Stimulated activated CD4-positive, alpha-beta T cell treated with anti-CD3 and anti-CD28 coated beads, TNF-alpha, amount 100 ng/mL, for 24 hours (primary cell): ENCODE results near the gene COMT.

Experiments
- DNase-seq, 3 experiments: peaks; one replicate each; pipeline ENCODE4 v3.0.0-alpha.2; 2020; ENCODE audit warnings: low read depth in 3 of 3

The COMT gene

DNA sequence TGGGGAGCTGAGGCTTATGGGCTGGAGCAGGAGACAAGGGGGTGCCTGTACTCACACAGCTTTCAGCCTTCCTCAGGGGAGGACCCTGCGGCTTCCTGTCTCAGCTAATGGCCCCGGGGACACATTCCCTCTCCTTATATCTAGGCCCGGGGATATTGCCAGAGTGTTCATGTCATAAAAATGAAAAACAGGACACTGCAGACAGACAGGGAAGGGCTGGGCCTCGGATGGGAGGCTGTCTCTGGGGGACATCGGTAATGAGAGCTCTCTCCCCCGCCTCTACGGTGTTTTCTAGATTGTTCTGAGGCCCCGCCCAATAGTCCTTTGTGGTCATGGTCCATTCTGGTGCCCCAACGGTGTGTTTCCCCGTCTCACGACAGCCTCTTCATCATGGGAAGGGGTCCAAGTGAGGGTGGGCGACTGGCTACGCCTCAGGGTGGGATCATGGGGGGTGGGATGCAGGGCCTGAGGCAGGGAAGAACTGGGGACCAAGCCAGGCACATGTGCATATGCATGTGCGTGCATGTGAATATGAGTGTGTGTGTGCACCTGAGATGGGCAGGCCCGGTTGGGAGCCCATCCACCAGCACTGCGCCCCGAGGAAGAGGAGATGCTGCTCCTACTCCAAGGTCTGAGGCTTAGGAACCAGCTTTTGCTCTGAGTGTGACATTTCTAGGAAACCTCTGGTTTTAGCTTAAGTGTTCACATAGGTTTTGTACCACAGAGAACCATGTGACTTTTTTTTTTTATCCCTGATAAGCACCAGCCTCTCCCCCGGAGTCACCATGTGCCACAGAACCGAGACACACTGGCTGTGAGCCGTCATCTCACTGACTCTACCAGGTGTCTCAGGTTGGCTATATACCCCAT is 69.8 kb downstream of the COMT start:
- DNase-seq: no peak

DNA sequence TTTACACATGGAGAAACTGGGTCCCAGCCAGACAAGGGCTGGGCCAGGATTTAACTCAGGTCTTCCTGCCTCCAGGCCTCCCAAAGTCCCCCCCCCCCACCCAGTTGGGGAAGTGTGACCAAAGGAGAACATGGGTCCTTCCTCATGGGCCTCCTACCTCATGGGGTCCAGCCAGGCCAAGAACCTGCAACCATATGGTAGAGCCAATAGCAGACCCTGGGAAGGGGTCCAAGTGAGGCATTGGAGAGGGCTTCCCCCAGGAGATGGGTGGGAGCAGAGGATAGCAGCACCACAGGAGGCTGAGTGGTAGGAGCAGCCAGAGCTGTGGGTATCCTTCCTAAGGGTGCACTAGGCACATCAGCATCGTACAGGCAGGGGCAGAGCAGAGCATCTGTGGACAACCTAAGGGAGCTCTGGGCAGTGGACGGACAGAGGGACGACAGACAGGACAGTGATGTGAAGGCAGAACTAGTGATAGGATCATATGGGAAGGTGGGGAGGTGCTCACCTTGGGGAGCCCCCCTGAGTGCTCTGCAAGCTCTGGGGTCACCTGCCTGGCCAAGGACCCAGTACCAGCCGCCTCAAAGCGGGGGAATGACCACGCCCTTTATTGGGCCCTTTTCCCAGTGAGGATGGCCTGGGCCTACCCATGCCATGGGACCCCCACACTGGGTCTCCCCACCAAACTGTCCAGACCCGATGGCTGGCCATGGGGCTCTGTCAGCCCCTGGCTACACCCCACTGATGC is 70.6 kb downstream of the COMT start:
- DNase-seq: no peak

DNA sequence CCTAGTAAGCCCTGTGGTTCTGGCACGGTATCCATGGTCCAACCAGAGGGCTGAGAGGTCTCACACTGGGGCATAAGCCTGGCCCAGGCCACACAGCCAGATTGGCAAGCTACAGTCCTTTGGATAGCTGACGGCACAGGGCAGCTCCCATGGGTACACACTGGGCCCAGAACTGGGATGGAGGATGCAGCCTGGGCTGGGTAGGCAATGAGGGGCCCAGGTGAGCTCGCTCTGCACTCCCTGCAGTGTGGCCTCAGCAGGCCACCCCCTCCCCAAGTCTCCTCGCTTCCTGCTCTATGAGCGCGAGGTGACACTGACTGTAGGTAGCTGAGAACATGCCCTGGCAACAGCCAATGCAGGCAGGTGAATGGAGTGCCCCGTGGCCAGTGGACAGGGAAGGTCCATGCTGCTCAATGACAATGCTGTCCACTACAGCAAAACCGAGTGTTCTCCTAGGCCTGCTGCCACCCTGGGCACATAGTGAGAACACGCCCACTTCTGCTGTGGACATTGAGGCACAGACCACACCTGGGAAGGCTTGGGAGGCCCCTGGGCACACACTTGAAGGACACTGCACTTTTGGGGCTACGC is 71.3 kb downstream of the COMT start:
- no peak for DNase-seq

DNA sequence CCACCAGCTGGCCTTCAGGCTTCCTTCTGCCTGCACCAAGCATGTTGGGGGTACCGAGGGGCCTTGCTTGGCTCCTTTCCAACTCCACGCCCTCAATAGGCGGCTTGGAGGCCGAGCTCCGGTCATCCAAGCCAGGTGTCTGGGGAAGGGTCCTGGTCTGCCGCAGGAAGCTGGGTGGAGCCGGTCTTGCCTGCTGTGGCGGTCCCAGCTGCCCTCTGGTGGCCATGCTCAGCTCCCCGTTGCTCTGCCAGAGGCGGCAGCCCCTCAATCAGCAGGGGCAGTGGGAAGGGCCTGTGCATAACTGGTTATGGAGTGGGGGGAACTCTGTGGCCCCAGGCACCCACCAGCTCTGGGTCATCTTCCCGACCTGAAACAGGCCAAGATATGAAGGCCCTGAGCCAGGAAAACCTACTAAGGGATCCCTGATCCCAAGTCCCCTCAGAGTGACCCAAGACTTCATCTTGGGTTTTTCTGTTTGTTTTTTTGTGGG is 71.9 kb downstream of the COMT start:
- peak in 1 of 3 experiments; percentile 22 for DNase-seq

DNA sequence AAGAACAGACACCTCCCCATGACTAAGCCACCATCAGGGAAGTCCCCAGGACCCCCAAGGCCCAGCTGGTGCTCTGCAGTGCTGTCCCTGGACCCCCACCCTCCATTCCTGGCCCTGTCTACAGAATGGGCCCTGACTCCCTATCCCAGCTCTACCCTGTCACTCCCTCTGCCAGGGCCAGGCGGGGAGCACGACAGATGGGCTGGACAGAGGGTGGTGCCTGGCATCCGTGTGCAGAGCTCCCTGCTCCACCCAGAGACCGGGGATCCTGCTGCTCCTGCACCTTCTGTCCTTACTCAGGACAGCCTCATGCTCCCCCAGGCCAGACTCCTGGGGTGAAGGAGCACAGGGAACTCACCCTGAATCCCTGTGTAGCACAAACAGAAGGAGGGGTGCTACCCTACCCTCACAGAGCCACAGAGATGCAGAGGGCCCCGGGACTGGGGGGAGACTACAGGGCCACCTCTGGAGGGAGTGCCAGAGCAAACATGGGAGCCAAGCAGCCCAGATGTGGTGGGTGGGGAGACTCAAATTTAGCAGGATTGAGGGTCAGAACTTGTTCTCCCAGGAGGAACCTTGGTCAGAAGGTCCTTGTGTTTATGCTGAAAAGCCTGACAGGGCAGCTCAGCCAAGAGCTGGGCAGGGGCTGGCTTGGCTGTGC is 73.1 kb downstream of the COMT start:
- no peak for DNase-seq

DNA sequence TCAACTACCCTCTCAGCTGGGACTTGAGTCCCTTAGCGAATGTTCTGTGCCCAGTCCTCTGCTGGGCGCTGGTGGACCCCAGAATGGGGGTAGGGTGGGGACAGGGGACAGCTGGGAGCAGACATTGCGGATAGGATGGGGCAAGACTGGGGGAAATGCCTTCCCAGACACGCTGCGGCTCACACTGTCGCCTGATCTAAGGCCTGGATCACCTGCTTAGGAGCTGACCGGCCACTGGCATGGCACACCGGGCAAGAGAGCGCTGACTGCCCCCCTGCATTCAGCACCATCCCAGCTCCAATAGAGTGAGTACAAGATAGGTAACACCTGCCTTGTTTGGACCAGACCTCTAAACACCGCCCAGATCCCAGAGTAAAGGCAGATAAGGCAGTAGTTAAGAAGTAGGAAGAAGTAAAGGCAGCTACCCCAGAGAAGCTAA is 73.6 kb downstream of the COMT start:
- no peak for DNase-seq

DNA sequence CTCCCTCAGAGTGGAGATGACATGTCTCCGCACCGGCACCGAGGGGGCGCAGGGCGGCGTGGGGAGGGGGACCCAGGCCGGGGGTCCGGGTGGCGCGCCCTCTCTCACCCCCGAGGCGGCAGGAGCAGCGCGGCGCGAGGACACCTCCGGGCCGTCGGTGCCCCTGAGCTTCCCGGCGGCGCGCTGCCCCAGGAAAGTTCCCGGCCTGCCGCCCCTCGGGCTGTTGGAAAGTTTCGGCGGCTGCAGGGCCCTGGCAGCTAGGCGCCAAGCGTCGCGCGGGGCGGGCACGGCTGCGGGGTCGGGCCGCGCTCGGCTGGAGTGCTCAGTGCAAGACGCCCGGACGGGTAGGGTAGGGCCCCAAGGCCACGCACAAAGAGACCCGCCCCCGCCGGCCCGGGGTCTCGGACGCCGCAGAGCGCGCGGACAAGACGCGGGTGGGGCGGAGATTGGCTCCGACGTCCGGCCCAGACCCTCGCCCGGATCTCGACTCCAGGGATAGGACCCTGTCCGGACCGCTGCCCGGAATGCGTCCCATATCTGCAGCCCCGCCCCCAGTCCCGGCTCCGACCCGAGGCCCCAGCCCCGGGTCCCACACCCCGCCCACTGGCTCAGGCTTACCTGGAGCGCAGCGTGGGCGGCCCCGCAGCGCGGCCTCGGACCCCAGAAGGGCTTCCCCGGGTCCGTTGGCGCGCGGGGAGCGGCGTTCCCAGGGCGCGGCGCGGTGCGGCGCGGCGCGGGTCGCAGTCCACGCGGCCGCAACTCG is 74.6 kb downstream of the COMT start:
- peak in 1 of 3 experiments; percentile 14 for DNase-seq

DNA sequence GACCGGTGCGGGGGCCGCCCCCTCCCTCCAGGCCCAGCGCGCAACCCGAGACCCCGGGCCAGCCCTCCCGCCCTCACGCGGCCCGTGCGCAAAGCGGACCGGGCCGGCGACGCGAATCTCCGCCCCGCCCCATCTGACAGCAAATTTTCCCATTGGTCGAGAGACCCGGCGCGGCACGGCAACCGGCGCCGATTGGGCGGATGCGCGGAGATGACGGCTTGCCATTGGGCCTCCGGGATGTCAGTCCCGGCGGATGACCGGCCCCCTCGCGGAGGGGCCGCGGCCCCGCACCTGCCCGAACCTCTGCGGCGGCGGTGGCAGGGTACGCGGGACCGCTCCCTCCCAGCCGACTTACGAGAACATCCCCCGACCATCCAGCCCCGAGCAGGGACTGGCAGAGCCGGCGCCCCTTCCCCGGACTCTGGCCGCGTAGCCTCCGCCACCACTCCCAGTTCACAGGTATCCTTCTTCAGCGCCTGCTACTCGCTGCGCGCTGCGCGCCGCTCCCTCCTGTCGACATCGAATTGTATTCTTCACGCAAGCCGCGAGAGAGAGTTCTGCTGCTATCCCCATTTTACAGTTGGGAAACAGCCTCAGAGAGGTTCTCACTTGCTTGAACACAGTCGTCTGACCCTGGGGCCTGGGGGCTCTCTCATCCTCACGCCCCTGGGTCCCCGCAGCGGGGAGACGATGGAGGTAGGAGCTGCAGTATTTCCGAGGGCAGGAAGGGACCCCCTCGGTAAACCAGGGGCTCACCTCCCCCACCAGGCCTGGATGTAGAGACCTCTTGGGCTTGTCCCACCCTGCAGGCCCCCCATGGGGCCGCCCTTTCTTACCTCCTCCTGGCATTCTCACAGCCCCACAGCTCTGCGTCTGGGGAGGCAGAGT is 75.4 kb downstream of the COMT start, which contains the start of gene ARVCF:
ARVCF (minus strand) TSS at position 90 of the 888 bp plus-strand sequence. CDS start 26,029 bp downstream, outside the sequence.
- peak; percentile 82 to 91 (median 84) for DNase-seq

DNA sequence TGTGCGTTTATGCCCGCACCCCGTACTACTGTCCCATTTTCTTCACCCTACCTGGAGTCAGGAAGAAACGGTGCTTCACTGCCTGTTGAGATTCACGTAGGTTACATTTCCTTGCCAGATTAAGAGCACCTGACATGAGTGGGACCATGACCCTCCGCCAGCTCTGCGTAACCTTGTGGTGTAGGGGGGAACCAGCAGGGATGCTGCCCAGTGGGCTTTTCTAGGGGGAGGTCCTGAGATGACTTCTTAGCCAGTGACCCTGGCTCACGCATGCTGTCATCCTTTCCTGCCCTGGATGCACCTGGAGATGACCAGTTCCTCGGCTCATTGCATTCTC is 76.0 kb downstream of the COMT start:
- DNase-seq: no peak

DNA sequence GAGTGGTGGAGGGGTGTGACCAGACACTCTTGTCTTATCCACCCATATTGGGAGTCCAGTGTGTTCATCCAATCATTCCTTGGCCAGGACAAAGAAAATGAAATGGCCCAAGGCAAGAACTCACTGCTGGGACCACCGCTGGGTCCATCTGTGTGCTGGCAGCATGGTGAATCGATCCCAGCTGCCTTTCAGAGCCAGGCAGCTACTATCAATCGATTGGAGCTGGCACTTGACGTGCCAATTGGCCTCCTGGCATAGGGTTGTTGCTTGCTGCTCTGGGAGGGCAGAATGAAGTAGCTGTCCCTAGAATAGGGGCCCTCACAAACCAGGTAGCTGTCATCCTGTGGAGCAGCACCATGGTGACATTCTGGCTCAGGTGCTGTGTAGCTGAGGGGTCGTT is 76.4 kb downstream of the COMT start:
- no peak for DNase-seq
